ENCODE measurements around the gene CDH22. TPM values are rescaled to one million over a fixed set of nuclear protein-coding genes. Genes with fewer than 3 reads are reported as not detected.

Gene CDH22
- total RNA-seq, 2 experiments from 2014 or later = not detected

GRCh38 chr20:46289432-46289831, 18.9 kb downstream of the CDH22 start:
- Mint-ChIP-seq H3K4me1 (no peaks in the 10 kb centered on the region), H3K4me3 (no peak overlapping the region), H3K36me3 (ENCODE audit: low read depth) (no peaks in the 10 kb centered on the region), H3K27me3 (peaks cover 15% of the 10 kb centered on the region), H3K27ac (no peak overlapping the region), H3K9me3 (ENCODE audit: low read depth) (no peaks in the 10 kb centered on the region)
- CTCF ChIA-PET = interaction anchor here (1.0 kb wide), 1 partner anchor 29 kb away, joined by 3 read pairs; no protein-coding TSS in a partner anchor
- DNase-seq (no peak), ATAC-seq (no peak)
- intact Hi-C loops (cut with DNase I, micrococcal nuclease) = no loop called here
- POLR2A ChIA-PET = no interaction called here

GRCh38 chr20:46286977-46287376, 21.3 kb downstream of the CDH22 start:
- Mint-ChIP-seq H3K27me3 (peaks cover 18% of the 10 kb centered on the region), H3K4me1 (no peaks in the 10 kb centered on the region), H3K27ac (no peak overlapping the region), H3K4me3 (no peak overlapping the region), H3K9me3 (ENCODE audit: low read depth) (no peaks in the 10 kb centered on the region), H3K36me3 (ENCODE audit: low read depth) (no peaks in the 10 kb centered on the region)
- CTCF ChIA-PET = no interaction called here
- DNase-seq (no peak), ATAC-seq (no peak)
- POLR2A ChIA-PET = no interaction called here
- intact Hi-C loops (cut with DNase I, micrococcal nuclease) = no loop called here

- Mint-ChIP-seq H3K4me1 (no peaks in the 10 kb centered on the region), H3K36me3 (ENCODE audit: low read depth) (no peaks in the 10 kb centered on the region), H3K27me3 (peaks cover 19% of the 10 kb centered on the region), H3K4me3 (no peak overlapping the region), H3K9me3 (ENCODE audit: low read depth) (no peaks in the 10 kb centered on the region), H3K27ac (no peak overlapping the region)
- POLR2A ChIA-PET = no interaction called here
- intact Hi-C loops (cut with DNase I, micrococcal nuclease) = no loop called here
- DNase-seq (no peak), ATAC-seq (no peak)
- CTCF ChIA-PET = no interaction called here
These were observed 21.9 kb downstream of the CDH22 start for GRCh38 chr20:46286382-46286781.

- Mint-ChIP-seq H3K27me3 (peaks cover 24% of the 10 kb centered on the region), H3K27ac (no peak overlapping the region), H3K36me3 (ENCODE audit: low read depth) (no peaks in the 10 kb centered on the region), H3K4me3 (no peak overlapping the region), H3K9me3 (ENCODE audit: low read depth) (no peaks in the 10 kb centered on the region), H3K4me1 (no peaks in the 10 kb centered on the region)
- POLR2A ChIA-PET = no interaction called here
- intact Hi-C loops (cut with DNase I, micrococcal nuclease) = no loop called here
- DNase-seq (no peak), ATAC-seq (no peak)
- CTCF ChIA-PET = no interaction called here
These were observed 22.6 kb downstream of the CDH22 start for GRCh38 chr20:46285740-46286139.

GRCh38 chr20:46285072-46285471, 23.2 kb downstream of the CDH22 start:
- no peak for ATAC-seq
- Mint-ChIP-seq H3K36me3 (ENCODE audit: low read depth) (no peaks in the 10 kb centered on the region), H3K27me3 (peaks cover 24% of the 10 kb centered on the region), H3K9me3 (ENCODE audit: low read depth) (no peaks in the 10 kb centered on the region), H3K27ac (no peak overlapping the region), H3K4me1 (no peaks in the 10 kb centered on the region), H3K4me3 (no peak overlapping the region)
- CTCF ChIA-PET = interaction anchor here (0.6 kb wide), 1 partner anchor 13 kb away, joined by 3 read pairs; no protein-coding TSS in a partner anchor
- intact Hi-C loops (cut with DNase I, micrococcal nuclease) = no loop called here
- POLR2A ChIA-PET = no interaction called here
- DNase-seq = no peak

- Mint-ChIP-seq H3K27me3 (peaks cover 26% of the 10 kb centered on the region), H3K36me3 (ENCODE audit: low read depth) (no peaks in the 10 kb centered on the region), H3K9me3 (ENCODE audit: low read depth) (no peaks in the 10 kb centered on the region), H3K27ac (no peak overlapping the region), H3K4me3 (no peak overlapping the region), H3K4me1 (no peaks in the 10 kb centered on the region)
- POLR2A ChIA-PET = no interaction called here
- ATAC-seq (no peak), DNase-seq (no peak)
- intact Hi-C loops (cut with DNase I, micrococcal nuclease) = no loop called here
- CTCF ChIA-PET = no interaction called here
These were observed 24.3 kb downstream of the CDH22 start for GRCh38 chr20:46284040-46284427.

- Mint-ChIP-seq H3K4me1 (no peaks in the 10 kb centered on the region), H3K27me3 (peaks cover 28% of the 10 kb centered on the region), H3K27ac (no peak overlapping the region), H3K9me3 (ENCODE audit: low read depth) (no peaks in the 10 kb centered on the region), H3K36me3 (ENCODE audit: low read depth) (no peaks in the 10 kb centered on the region), H3K4me3 (no peak overlapping the region)
- ATAC-seq = no peak
- CTCF ChIA-PET = no interaction called here
- no peak for DNase-seq
- POLR2A ChIA-PET = no interaction called here
- intact Hi-C loops (cut with DNase I, micrococcal nuclease) = no loop called here
These were observed 24.8 kb downstream of the CDH22 start for GRCh38 chr20:46283426-46284039.

- H3K4me3 Mint-ChIP-seq = no peak overlapping the region
These were observed 25.6 kb downstream of the CDH22 start for GRCh38 chr20:46282669-46283068.

GRCh38 chr20:46279103-46279502, 29.2 kb downstream of the CDH22 start:
- Mint-ChIP-seq H3K4me3 (no peak overlapping the region), H3K27ac (no peak overlapping the region), H3K4me1 (no peaks in the 10 kb centered on the region), H3K36me3 (ENCODE audit: low read depth) (no peaks in the 10 kb centered on the region), H3K27me3 (peaks cover 44% of the 10 kb centered on the region), H3K9me3 (ENCODE audit: low read depth) (no peaks in the 10 kb centered on the region)
- DNase-seq (no peak), ATAC-seq (no peak)
- intact Hi-C loops (cut with DNase I, micrococcal nuclease) = no loop called here
- CTCF ChIA-PET = no interaction called here
- POLR2A ChIA-PET = no interaction called here

More at GRCh38 chr20:46282669-46283068, 25.6 kb downstream of the CDH22 start:
- ChIA-PET CTCF (no interaction called here), POLR2A (no interaction called here)
- Mint-ChIP-seq H3K9me3 (ENCODE audit: low read depth) (no peaks in the 10 kb centered on the region), H3K36me3 (ENCODE audit: low read depth) (no peaks in the 10 kb centered on the region), H3K4me1 (no peaks in the 10 kb centered on the region), H3K27ac (no peak overlapping the region), H3K27me3 (peaks cover 29% of the 10 kb centered on the region)
- intact Hi-C loops (cut with DNase I, micrococcal nuclease) = no loop called here
- DNase-seq (no peak), ATAC-seq (no peak)

- intact Hi-C loops (cut with DNase I, micrococcal nuclease) = no loop called here
- ATAC-seq (no peak), DNase-seq (no peak)
- Mint-ChIP-seq H3K36me3 (ENCODE audit: low read depth) (no peaks in the 10 kb centered on the region), H3K9me3 (ENCODE audit: low read depth) (peaks cover 2% of the 10 kb centered on the region), H3K4me1 (no peaks in the 10 kb centered on the region), H3K27me3 (peaks cover 42% of the 10 kb centered on the region), H3K27ac (no peak overlapping the region), H3K4me3 (no peak overlapping the region)
- ChIA-PET CTCF (no interaction called here), POLR2A (no interaction called here)
These were observed 30.7 kb downstream of the CDH22 start for GRCh38 chr20:46277602-46278001.

- Mint-ChIP-seq H3K4me3 (no peak overlapping the region), H3K4me1 (no peaks in the 10 kb centered on the region), H3K9me3 (ENCODE audit: low read depth) (peaks cover 6% of the 10 kb centered on the region), H3K27ac (no peak overlapping the region), H3K27me3 (peaks cover 43% of the 10 kb centered on the region), H3K36me3 (ENCODE audit: low read depth) (no peaks in the 10 kb centered on the region)
- ATAC-seq = no peak
- intact Hi-C loops (cut with DNase I, micrococcal nuclease) = no loop called here
- POLR2A ChIA-PET = no interaction called here
- DNase-seq = no peak
- CTCF ChIA-PET = interaction anchor here (0.6 kb wide), 2 partner anchors 44 to 94 kb away, joined by 3 read pairs; no protein-coding TSS in a partner anchor
These were observed 31.8 kb downstream of the CDH22 start for GRCh38 chr20:46276531-46276930.

- no peak for ATAC-seq
- CTCF ChIA-PET = interaction anchor here (1.1 kb wide), 1 partner anchor 184 kb away, joined by 3 read pairs; no protein-coding TSS in a partner anchor
- peaks cover 46% of the 10 kb centered on the region for H3K27me3 Mint-ChIP-seq
- no peaks in the 10 kb centered on the region for H3K4me1 Mint-ChIP-seq
- H3K27ac Mint-ChIP-seq = no peak overlapping the region
- intact Hi-C loops (cut with DNase I, micrococcal nuclease) = no loop called here
- peaks cover 6% of the 10 kb centered on the region for H3K9me3 Mint-ChIP-seq (ENCODE audit: low read depth)
- POLR2A ChIA-PET = no interaction called here
- H3K36me3 Mint-ChIP-seq (ENCODE audit: low read depth) = no peaks in the 10 kb centered on the region
- no peak for DNase-seq
- no peak overlapping the region for H3K4me3 Mint-ChIP-seq
These were observed 33.2 kb downstream of the CDH22 start for GRCh38 chr20:46275091-46275490.

GRCh38 chr20:46273717-46274116, 34.6 kb downstream of the CDH22 start:
- Mint-ChIP-seq H3K27me3 (peaks cover 53% of the 10 kb centered on the region), H3K27ac (no peak overlapping the region), H3K4me1 (no peaks in the 10 kb centered on the region), H3K9me3 (ENCODE audit: low read depth) (peaks cover 6% of the 10 kb centered on the region), H3K4me3 (no peak overlapping the region), H3K36me3 (ENCODE audit: low read depth) (no peaks in the 10 kb centered on the region)
- DNase-seq (no peak), ATAC-seq (no peak)
- intact Hi-C loops (cut with DNase I, micrococcal nuclease) = no loop called here
- POLR2A ChIA-PET = no interaction called here
- CTCF ChIA-PET = no interaction called here

Data from activated CD4-positive, alpha-beta T cell treated with anti-CD3 and anti-CD28 coated beads for 36 hours (primary cell).